GM18868 (cell line): ENCODE results near the gene IDNK.
A peak's percentile ranks its signal among the peaks of the same experiment; 100 is the strongest.
"Not testable (repeated sequence)": the region's sequence is repeated elsewhere in the genome, so short reads cannot be mapped to it uniquely, and the experiment has no call there.

Experiments
- ATAC-seq: cut with Tn5 transposase; IDR thresholded peaks from one replicate; pipeline ENCODE4 v1.9.1; 2021; ENCODE audit warnings: mild to moderate bottlenecking, moderate library complexity; ENCODE audit not compliant: unreplicated experiment

The IDNK gene

DNA sequence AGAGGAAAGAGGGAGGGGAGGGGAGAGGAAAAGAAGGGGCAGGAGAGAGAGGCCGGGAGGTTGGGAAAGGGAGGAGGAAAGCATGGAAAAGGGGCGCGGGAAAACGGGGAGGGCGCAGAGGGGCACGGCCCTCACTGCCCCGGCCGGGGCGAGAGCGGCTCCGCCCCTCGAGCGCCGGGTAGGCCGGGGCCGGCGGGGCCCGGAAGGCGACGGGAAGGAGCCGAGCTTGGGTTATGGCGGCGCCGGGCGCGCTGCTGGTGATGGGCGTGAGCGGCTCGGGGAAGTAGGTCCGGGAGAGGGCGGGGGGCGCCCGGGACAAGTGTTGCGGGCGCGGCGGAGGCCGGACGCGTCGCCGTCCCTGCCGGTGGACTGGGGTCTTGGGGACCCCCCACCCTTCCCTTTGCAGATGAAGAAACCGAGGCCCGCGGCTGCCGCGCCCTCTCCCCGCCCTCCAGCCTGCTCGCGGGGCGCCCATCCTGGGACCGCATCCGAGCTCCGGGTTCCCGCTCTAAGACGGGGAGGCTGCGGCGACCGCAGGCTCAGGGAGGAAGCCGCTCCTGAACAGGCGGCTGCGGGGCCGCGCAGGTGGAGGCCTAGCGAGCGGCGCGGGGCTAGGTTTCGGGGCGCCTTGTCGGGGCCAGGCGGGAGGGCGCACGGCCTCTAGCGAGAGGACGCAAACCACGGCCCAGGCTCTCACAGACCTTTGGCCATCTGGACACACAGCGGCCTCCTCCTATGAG lies at the start of gene IDNK:
Gene IDNK (plus strand): TSS at position 205 of the 740 bp plus-strand sequence. CDS start 29 bp downstream, at position 234.
- ATAC-seq: peak; percentile 76

DNA sequence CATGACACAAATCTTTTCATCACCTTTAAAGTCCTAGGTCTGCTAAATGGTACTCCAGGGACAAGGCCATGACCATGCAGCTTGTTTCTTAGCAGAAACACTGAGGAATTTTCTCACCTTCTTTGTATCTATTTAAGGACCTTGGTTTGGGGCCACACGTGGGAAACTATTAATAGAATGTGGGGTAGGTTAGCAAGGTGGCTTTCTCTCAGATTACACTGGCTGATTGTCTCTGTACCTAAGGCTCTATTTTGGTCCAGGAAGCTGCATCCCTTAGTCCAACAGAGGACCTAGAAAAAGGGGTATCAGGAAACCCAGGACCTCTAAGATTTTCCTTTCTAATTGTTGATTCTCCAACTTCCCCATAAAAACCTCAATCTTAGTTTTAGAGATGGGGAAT lies 48.5 kb upstream of the IDNK start:
- ATAC-seq: no peak

DNA sequence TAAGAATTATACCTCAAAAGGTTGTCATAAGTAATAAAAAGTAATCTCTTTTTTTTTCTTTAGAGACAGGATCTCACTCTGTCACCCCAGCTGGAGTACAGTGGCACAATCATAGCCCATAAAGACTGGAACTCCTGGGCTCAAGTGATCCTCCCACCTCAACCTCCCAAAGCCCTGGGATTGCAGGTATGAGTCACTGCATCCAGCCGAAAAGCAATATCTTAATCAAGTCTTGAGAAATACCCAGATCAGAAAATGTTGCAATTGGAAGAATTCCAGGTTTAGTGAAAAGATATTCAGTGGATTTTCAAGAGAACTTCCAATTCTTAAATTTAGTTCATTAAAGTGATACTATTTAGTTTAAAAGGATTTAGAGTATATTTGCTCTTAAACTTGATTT lies 40.9 kb upstream of the IDNK start:
- no peak for ATAC-seq

- ATAC-seq: peak; percentile 93
These were observed 39.6 kb upstream of the IDNK start for GRCh38 chr9:83583151-83584014.

DNA sequence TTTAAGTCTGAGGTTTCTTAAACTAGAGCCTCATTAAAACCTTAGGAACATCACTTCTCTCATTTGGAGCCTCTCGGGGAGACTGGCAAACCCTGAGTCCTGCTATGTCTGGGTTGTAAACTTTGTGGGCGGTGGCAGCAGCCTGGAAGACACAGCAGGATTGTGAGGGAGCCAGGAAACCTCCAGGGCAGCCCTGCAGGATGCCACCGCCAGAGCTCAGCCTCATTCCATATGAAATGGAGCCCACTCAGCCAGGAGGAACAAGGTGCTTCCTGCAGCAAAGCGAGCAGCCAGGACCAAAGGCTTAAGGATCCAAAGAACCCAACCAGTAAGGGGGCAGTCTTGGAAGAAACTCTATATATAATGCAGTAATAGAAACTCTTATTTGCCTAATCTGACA lies 37.9 kb upstream of the IDNK start:
- ATAC-seq: no peak

- ATAC-seq: no peak
These were observed 34.7 kb upstream of the IDNK start for GRCh38 chr9:83588256-83588655.

- ATAC-seq: peak; percentile 79
These were observed 25.9 kb upstream of the IDNK start for GRCh38 chr9:83596899-83597504.

DNA sequence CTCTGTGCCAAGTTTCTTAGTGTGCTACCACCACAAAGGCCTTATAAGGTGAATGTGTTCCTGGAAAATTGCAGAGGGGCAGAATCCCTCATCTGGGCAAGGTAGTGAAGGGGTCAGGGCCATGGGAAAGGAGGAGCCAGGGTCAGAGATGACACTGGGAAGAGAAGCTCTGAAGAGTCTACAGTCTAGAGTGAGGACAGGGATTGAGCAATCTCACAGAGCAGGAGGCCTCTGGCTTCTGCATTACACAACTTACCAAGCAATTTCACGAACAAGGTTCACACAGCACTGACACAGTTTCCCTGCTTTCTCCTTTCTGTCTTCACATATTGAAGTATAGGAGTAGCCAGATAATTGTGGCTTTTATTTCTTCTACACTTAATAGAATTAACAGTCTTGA lies 24.5 kb upstream of the IDNK start:
- ATAC-seq: no peak

- ATAC-seq: no peak
These were observed 23.9 kb upstream of the IDNK start for GRCh38 chr9:83599071-83599470.

GRCh38 chr9:83601463-83601862 lies 21.5 kb upstream of the IDNK start:
- ATAC-seq: no peak

- ATAC-seq: not testable (repeated sequence)
These were observed 15.3 kb upstream of the IDNK start for GRCh38 chr9:83607620-83608019.

DNA sequence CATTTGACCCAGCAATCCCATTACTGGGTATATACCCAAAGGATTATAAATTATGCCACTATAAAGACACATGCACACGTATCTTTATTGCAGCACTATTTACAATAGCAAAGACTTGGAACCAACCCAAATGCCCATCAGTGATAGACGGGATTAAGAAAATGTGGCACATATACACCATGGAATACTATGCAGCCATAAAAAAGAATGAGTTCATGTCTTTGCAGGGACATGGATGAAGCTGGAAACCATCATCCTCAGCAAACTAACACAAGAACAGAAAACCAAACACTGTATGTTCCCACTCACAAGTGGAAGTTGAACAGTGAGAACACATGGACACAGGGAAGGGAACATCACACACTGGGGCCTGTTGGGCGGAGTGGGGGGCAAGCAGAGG lies 9.6 kb upstream of the IDNK start:
- not testable (repeated sequence) for ATAC-seq

GRCh38 chr9:83617299-83617698 lies 5.6 kb upstream of the IDNK start:
- ATAC-seq: no peak

DNA sequence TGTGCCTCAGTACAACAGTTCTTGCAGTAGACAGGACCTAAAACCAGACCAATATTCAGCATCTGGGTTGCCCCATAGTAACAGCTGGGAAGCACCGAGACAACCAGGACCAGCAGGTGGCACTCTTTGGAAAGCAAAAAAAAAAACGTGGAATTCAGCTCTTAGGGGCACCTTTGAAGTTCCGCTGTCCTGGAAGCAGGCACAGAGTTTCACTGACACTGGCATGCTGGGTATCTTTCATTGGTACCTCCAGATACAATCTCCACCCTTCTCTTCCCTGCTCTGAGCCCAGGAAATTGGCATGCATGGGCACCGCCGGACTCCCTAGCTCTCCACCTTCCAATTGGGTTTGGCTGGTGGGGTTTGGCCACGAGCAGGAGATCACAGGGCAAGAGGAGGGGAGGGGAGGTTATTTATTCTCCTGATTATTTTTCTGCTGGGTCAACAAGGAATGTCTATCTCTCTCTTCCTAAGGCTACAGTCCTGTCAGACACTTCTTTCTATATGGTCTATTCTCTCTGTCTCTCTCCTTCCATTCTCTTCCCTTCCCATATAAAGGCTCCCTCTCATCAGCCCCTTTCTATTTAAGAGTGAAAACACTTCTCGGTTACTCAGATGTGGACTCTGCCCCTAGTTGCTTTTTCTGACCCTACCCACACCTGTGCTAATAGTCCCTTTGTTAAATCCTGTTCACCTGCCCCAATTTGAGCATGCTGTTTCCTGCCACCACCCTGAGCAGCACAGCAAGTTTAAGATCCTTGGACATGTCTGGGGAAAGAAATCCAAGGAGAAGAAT lies 1.9 kb upstream of the IDNK start:
- ATAC-seq: peak; percentile 40

DNA sequence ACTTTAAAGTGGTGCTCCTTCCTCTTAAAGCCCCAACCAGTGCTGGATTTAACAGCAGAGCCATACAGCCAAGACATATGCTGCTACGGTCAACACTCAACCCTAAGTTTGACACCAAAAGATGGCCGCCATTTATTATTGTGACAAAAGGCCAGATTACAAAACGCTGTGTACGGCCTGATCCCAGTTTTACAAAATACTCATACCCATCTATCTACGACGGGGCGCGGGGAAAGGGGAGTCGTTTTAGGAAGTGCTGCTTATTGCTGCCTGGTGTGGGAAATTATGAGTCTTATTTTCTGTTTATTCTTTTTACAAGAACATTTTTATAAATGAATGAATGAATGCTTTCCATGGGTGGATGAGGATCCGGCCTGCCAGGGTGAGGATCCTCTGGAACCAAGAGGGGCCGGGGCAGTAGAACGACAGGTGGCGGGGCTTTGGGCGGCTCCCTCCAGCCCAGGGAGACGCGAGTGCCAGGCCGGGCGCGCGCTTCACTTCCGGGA lies 457 bp upstream of the IDNK start:
- peak; percentile 55 for ATAC-seq

DNA sequence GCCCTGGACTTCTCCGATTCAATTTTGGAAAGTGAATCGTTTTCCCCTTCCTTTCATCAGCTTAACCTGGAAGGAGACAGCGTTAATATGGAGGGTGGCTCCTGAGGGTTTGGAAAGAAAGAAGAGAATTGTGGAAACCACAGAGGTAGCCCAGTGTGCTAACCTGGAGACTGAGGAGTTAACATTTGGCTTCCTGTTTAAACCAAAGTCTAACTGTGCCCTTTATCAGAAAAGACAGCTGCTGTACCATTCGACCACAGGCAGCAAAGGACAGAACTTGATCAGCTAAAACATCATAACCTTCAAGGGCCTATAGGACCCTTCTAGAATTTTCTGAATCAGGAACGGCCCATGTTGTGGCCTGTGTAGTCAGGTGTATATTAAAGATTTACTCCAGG lies 735 bp downstream of the IDNK start:
- peak; percentile 9 for ATAC-seq

DNA sequence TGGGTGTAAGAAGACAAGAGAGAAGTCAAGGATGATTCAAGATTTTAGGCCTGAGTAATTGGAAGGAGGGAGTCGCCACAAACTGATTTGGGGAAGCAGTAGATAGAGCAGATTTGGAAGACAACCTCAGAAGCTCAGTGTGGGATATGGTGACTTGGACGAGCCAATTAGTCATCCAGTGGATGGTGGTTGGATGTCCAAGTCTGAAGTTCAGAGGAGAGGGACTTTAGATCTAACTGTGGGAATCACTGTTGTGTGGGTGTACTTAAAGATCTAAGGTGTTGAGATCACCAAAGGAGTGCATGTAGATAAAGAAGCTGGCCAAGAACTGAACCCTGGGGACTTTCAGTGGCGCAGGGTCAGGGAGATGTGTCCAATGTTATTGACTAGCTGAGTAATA lies 2.2 kb downstream of the IDNK start:
- ATAC-seq: no peak

DNA sequence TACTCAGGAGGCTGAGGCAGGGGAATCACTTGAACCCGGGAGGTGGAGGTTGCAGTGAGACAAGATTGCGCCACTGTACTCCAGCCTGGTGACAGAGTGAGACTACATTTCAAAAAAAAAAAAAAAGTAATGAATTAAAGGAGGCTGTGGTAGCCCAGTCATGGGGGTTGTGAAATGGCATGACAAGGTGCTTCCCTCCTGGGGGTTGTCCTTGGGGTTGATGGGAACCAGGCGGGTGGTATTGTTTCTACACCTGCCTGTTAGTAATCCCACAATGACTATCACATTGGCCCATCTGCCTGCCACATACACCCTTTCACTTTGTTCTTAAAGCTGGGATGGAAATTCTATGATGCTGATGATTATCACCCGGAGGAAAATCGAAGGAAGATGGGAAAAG lies 5.6 kb downstream of the IDNK start:
- ATAC-seq: no peak

DNA sequence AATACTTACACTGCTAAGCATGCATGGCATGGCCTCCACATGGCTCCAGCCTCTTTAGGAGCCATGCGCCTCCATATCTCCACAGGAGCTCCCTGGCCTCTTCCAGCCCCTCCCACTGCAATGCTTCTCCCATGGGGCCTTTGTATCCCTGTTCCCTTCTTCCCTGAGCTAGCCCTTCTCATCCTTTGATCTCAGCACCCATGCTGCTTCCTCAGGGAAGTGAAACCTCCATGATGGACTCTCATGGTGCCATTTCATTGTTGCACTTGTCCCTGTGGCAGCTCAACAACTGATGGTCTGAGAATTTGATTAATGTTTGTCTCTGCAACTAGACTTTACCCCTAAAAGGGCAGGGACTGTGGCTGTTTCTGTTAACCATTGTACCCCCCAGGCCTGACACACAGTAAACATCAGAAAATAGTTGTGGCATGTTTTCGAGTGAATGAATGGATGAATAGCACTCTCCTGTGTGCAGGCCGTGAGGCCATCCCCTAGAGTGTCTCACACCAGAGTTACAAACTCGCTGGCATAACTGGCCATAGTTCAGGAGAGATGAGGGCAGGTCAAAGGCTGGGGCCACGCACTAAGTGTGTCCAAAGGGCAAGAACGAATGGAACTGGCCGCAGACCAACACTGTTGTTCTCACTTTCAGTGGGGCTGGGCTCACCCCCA lies 6.6 kb downstream of the IDNK start:
- ATAC-seq: no peak

DNA sequence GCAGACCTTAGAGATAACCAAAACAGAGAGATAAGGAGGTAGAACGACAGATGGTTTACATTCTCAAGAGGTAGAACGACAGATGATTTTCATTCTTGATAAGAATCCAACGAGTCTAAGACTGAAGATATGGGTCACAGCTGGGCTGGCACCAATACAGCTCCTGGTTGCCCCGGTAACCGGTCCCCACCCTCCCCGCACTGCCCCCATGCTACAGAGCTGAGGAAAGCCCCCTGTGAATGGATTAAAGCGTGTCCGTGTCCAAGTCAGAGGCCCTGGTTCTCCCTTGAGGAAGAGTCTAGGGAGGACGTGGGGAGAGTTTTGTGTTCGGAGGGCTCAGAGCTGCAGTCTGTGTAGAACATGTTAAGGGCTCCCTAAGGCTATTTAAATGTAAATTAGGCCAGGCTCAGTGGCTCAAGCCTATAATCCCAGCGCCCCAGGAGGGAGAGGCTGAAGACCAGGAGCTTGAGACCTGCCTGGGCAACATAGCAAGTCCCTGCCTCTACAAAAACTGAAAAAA lies 8.1 kb downstream of the IDNK start:
- no peak for ATAC-seq
